HG03095 (cell line): ENCODE data around the gene RBM6.
A peak's percentile ranks its signal among the peaks of the same experiment; 100 is the strongest.
"Not testable (repeated sequence)": the region's sequence is repeated elsewhere in the genome, so short reads cannot be mapped to it uniquely, and the experiment has no call there.

Experiments used
- ATAC-seq: cut with Tn5 transposase; IDR thresholded peaks from one replicate; pipeline ENCODE4 v1.9.1; 2021; ENCODE audit warnings: moderate library complexity; ENCODE audit not compliant: unreplicated experiment

The RBM6 gene

GRCh38 chr3:49939858-49940666 is at the start of gene RBM6:
Gene RBM6, plus strand, starts transcription at chr3:49940150. Its CDS starts 22,492 bp downstream, at chr3:49962642.
- ATAC-seq: peak; percentile 86

GRCh38 chr3:49895791-49896190 is 44.2 kb upstream of the RBM6 start:
- no peak for ATAC-seq

- ATAC-seq: no peak
Observed at GRCh38 chr3:49896345-49896744, 43.6 kb upstream of the RBM6 start.

- ATAC-seq: no peak
Observed at GRCh38 chr3:49898991-49899390, 41.0 kb upstream of the RBM6 start.

- no peak for ATAC-seq
Observed at GRCh38 chr3:49899815-49900214, 40.1 kb upstream of the RBM6 start.

GRCh38 chr3:49900491-49901153 is 39.3 kb upstream of the RBM6 start:
- no peak for ATAC-seq

GRCh38 chr3:49901366-49902339 is 38.3 kb upstream of the RBM6 start:
- ATAC-seq: no peak

- ATAC-seq: no peak
Observed at GRCh38 chr3:49902511-49903345, 37.2 kb upstream of the RBM6 start.

GRCh38 chr3:49903451-49904424 is 36.2 kb upstream of the RBM6 start, which contains the start of gene MST1R:
Gene MST1R, minus strand, starts transcription at chr3:49903873. Its CDS starts 264 bp downstream, at chr3:49903609.
- peak; percentile 72 for ATAC-seq

- not testable (repeated sequence) for ATAC-seq
Observed at GRCh38 chr3:49904448-49904847, 35.5 kb upstream of the RBM6 start.

- no peak for ATAC-seq
Observed at GRCh38 chr3:49906073-49906743, 33.7 kb upstream of the RBM6 start.

GRCh38 chr3:49908373-49909199 is 31.4 kb upstream of the RBM6 start:
- no peak for ATAC-seq

GRCh38 chr3:49910409-49911123 is 29.4 kb upstream of the RBM6 start:
- no peak for ATAC-seq

- ATAC-seq: no peak
Observed at GRCh38 chr3:49911124-49911420, 28.9 kb upstream of the RBM6 start.

GRCh38 chr3:49911611-49912010 is 28.3 kb upstream of the RBM6 start:
- ATAC-seq: no peak

GRCh38 chr3:49912881-49913281 is 27.1 kb upstream of the RBM6 start:
- ATAC-seq: no peak

GRCh38 chr3:49914906-49915305 is 25.0 kb upstream of the RBM6 start:
- no peak for ATAC-seq
